SJSA1 (cell line): ENCODE data around the gene SNRNP40. TPM values are rescaled to one million over a fixed set of nuclear protein-coding genes. Genes with fewer than 3 reads are reported as not detected.

Experiments used
- DNase-seq, 2 experiments: peaks; one replicate each; pipeline ENCODE4 v3.0.0-alpha.2; 2015 to 2020; ENCODE audit warnings: low spot score in 2 of 2, low read depth in 1 of 2
- H3K27ac ChIP-seq: fragments of 250-450 bp; sonication (Bioruptor Pico); 2 replicates; pipeline ENCODE4 v1.5.1; 2020; ENCODE audit warnings: mild to moderate bottlenecking, moderate library complexity
- H3K27me3 ChIP-seq: fragments of 250-450 bp; sonication (Bioruptor Pico); replicated peaks from 2 replicates; pipeline ENCODE4 v1.5.1; 2020; ENCODE audit warnings: mild to moderate bottlenecking, moderate library complexity
- H3K36me3 ChIP-seq: fragments of 250-450 bp; sonication (Bioruptor Pico); 2 replicates; pipeline ENCODE4 v1.5.1; 2020; ENCODE audit warnings: mild to moderate bottlenecking
- H3K4me1 ChIP-seq: fragments of 250-450 bp; sonication (Bioruptor Pico); replicated peaks from 2 replicates; pipeline ENCODE4 v1.6.1; 2021; ENCODE audit warnings: mild to moderate bottlenecking
- H3K4me3 ChIP-seq: fragments of 250-450 bp; sonication (Bioruptor Pico); 2 replicates; pipeline ENCODE4 v1.5.1; 2020; ENCODE audit warnings: mild to moderate bottlenecking
- H3K9me3 ChIP-seq: fragments of 250-450 bp; sonication (Bioruptor Pico); replicated peaks from 2 replicates; pipeline ENCODE4 v1.5.1; 2020; ENCODE audit warnings: mild to moderate bottlenecking
- total RNA-seq: library from RNA; depleted of rRNA; stranded (reverse); fragments of >200 nt; shearing (Covaris generic); gene quantifications from 2 replicates; pipeline ENCODE4 v1.2.3, GENCODE V29; 2014; rRNA removed

The SNRNP40 gene
- 80.0 and 139 TPM in 2 replicates for total RNA-seq

DNA sequence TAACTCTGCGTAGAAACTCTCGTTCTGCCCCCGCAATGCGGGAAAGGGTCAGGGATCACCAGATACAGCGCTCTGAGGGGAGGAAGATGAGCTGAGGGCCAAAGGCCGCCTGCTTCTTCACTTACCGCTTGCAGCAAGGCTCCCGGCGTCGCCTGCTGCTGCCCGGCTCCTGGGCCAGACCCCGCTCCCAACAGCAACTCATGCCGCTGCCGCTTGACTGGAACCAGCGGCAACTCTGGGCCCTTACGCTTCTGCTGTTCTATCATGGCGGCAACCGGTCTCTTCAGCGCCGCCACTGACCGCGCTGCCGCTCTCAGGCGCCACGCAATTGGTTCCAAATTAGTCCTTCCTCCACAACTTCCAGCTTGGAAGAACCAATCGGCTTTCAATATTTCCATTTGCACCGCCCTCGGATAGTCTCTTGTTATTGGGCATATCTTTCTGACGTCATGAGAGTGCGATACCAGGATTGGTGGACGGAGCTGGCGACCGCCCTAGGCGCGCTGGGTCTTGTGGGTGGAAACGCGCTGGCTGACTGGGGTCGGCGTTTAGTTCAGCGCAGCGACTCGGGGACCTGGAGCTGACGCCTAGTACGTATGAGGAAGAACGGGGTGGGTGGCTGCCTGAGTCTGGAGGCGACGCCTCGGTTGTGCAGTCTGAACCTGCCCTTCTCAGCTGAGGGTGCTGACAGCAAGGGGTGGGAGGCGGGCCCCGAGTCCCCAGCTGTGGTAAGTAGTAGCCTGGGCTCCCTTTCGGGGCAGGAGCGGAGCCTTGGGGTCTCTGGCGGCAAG lies at the start of gene SNRNP40, which contains the start of gene ZCCHC17:
Gene SNRNP40 (minus strand): TSS at position 303 of the 791 bp plus-strand sequence. CDS start 37 bp downstream, at position 266.
Gene ZCCHC17 (plus strand): TSS at position 547 of the 791 bp plus-strand sequence. CDS start 13,067 bp downstream, outside the sequence.
- Histone ChIP-seq H3K9me3 (no peaks in the 10 kb centered on the region), H3K36me3 (peaks cover 43% of the 10 kb centered on the region), H3K4me3 (peak within 1 kb of the TSS; percentile 73), H3K27ac (peak within 1 kb of the TSS; percentile 75), H3K4me1 (peaks cover 20% of the 10 kb centered on the region), H3K27me3 (no peaks in the 10 kb centered on the region)
- peak; percentile 95 to 96 for DNase-seq

GRCh38 chr1:31345635-31346034 lies 49.0 kb upstream of the SNRNP40 start:
- Histone ChIP-seq H3K36me3 (peaks cover 53% of the 10 kb centered on the region), H3K4me1 (no peaks in the 10 kb centered on the region), H3K9me3 (no peaks in the 10 kb centered on the region), H3K27ac (no peak overlapping the region), H3K4me3 (no peak overlapping the region), H3K27me3 (no peaks in the 10 kb centered on the region)
- no peak for DNase-seq

DNA sequence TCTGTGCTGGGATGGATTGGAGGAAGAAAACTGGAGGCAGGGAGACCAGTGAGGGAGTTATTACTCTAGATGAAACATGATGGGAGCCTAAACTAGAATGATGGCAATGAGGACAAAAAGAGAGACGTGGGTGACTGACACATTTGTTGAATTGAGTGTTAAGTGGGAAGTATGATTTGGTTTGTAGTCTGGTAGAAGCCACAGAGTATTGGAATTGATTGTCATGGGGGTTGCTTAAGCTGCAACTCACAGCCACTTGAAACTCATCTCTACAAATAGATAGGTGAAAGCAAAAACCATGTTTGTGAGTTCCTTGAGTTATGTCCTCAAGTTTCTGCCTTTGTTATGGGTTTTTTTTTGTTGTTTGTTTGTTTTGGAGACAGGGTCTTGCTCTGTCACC lies 47.9 kb upstream of the SNRNP40 start:
- H3K27me3 ChIP-seq = no peaks in the 10 kb centered on the region
- no peaks in the 10 kb centered on the region for H3K4me1 ChIP-seq
- H3K9me3 ChIP-seq = no peaks in the 10 kb centered on the region
- H3K36me3 ChIP-seq = peaks cover 50% of the 10 kb centered on the region
- H3K4me3 ChIP-seq = no peak overlapping the region
- DNase-seq = no peak
- H3K27ac ChIP-seq = no peak overlapping the region

DNA sequence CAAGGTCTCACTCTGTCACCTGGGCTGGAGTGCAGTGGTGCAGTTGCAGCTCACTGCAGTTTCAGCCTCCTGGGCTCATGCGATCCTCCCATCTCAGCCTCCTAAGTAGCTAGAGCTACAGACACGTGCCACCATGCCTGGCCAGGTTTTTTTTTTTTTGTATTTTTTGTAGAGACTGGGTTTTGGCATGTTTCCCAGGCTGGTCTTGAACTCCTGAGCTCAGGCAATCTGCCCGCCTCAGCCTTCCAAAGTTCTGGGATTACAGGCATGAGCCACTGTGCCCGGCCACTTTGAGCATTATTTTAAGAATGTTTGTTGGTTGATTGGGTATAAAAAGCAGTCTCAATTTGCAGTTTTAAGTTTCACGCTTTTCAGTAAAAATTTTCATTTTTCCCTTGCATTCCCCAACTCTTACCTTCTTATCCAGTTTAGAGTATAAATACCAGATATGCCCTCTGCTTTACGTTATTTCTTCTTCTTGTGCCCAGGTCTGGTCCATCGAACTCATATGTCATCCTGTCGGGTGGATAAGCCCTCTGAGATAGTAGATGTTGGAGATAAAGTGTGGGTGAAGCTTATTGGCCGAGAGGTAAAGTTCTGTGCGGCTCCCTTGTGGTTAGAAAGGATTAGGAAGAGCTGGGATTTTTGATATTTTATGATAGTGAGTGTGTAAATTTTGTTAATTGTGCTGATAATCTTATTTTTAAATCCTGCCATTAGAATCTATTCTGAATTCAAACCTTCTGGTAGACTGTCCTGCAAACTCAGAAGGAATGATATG lies 40.3 kb upstream of the SNRNP40 start:
- H3K9me3 ChIP-seq = no peaks in the 10 kb centered on the region
- DNase-seq = no peak
- peaks cover 37% of the 10 kb centered on the region for H3K36me3 ChIP-seq
- no peaks in the 10 kb centered on the region for H3K27me3 ChIP-seq
- H3K4me3 ChIP-seq = no peak overlapping the region
- no peaks in the 10 kb centered on the region for H3K4me1 ChIP-seq
- H3K27ac ChIP-seq = no peak overlapping the region

DNA sequence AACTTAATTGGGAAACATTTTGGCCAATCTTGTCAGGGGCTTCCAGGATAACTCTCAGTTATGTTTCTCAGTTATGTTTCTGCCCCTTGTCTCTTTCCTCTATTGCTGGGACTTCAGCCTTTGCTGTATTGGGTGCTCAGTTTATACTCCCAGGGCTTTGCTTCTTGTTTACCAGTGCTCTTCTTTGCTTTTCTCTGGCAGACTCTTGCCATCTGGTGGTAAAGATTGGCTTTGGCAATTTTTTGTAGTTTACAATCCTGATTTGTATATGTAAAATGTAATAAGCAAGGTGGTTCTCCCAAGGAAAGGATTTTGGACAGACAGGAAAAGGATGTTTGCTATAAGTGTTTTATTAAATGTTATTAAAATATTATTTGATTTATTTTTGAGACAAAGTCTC lies 38.4 kb upstream of the SNRNP40 start:
- Histone ChIP-seq H3K27ac (no peak overlapping the region), H3K9me3 (no peaks in the 10 kb centered on the region), H3K36me3 (peaks cover 22% of the 10 kb centered on the region), H3K4me1 (no peaks in the 10 kb centered on the region), H3K4me3 (no peak overlapping the region), H3K27me3 (no peaks in the 10 kb centered on the region)
- peak in 1 of 2 experiments; percentile 38 for DNase-seq

- Histone ChIP-seq H3K9me3 (no peaks in the 10 kb centered on the region), H3K4me3 (no peak overlapping the region), H3K27ac (no peak overlapping the region), H3K4me1 (no peaks in the 10 kb centered on the region), H3K27me3 (no peaks in the 10 kb centered on the region), H3K36me3 (peaks cover 15% of the 10 kb centered on the region; the same call in 1 of the 2 replicates)
- DNase-seq = no peak
Measured at GRCh38 chr1:31327381-31327780, 30.8 kb upstream of the SNRNP40 start.

GRCh38 chr1:31326461-31326860 lies 29.9 kb upstream of the SNRNP40 start:
- Histone ChIP-seq H3K9me3 (no peaks in the 10 kb centered on the region), H3K4me1 (no peaks in the 10 kb centered on the region), H3K4me3 (no peak overlapping the region), H3K27ac (no peak overlapping the region), H3K27me3 (no peaks in the 10 kb centered on the region), H3K36me3 (peaks cover 22% of the 10 kb centered on the region; the same call in 1 of the 2 replicates)
- no peak for DNase-seq

GRCh38 chr1:31324992-31325391 lies 28.4 kb upstream of the SNRNP40 start:
- Histone ChIP-seq H3K27ac (no peak overlapping the region), H3K36me3 (peaks cover 35% of the 10 kb centered on the region; the same call in 1 of the 2 replicates), H3K27me3 (no peaks in the 10 kb centered on the region), H3K4me3 (no peak overlapping the region), H3K9me3 (no peaks in the 10 kb centered on the region), H3K4me1 (no peaks in the 10 kb centered on the region)
- DNase-seq = no peak

DNA sequence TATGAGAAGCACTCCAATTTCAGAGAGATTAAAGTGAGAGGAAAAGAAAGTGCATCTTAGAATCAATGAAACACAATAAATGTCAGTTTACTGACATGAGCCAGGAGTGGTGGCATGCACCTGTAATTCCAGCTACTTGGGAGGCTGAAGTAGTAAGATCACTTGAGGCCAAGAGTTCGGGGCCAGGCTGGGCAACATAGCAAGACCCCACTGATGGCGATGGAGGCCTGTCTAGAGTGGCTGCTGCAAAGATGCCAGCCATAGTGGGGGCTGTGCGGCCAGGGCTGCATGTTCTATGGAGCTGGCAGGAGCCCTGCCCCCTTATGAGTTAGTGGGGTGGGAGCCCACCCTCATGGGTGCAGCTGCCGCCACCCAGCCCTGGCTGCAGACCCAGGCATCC lies 27.5 kb upstream of the SNRNP40 start:
- Histone ChIP-seq H3K27me3 (no peaks in the 10 kb centered on the region), H3K4me1 (no peaks in the 10 kb centered on the region), H3K4me3 (no peak overlapping the region), H3K9me3 (no peaks in the 10 kb centered on the region), H3K36me3 (peaks cover 38% of the 10 kb centered on the region; the same call in 1 of the 2 replicates), H3K27ac (no peak overlapping the region)
- no peak for DNase-seq

GRCh38 chr1:31318146-31318545 lies 21.6 kb upstream of the SNRNP40 start:
- peaks cover 72% of the 10 kb centered on the region for H3K36me3 ChIP-seq
- no peaks in the 10 kb centered on the region for H3K9me3 ChIP-seq
- no peak overlapping the region for H3K4me3 ChIP-seq
- H3K27me3 ChIP-seq = no peaks in the 10 kb centered on the region
- H3K4me1 ChIP-seq = no peaks in the 10 kb centered on the region
- DNase-seq = no peak
- H3K27ac ChIP-seq = no peak overlapping the region

DNA sequence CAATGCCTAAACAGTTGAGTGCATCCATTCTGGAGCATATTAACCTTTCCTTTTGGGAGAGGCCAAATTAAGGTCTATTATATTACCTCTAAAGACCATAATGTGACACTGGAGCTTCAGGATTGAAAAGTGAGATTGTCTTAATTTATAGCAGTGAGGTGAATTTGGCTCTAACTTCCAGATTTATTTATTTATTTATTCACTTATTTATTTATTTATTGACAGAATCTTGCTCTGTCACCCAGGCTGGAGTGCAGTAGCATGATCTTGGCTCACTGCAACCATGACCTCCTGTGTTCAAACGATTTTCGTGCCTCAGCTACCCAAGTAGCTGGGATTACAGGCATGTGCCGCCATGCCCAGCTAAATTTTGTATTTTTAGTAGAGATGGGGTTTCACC lies 19.3 kb upstream of the SNRNP40 start:
- H3K4me1 ChIP-seq = no peaks in the 10 kb centered on the region
- H3K27ac ChIP-seq = no peak overlapping the region
- no peak for DNase-seq
- H3K36me3 ChIP-seq = peaks cover 79% of the 10 kb centered on the region
- no peak overlapping the region for H3K4me3 ChIP-seq
- no peaks in the 10 kb centered on the region for H3K27me3 ChIP-seq
- H3K9me3 ChIP-seq = no peaks in the 10 kb centered on the region

GRCh38 chr1:31310198-31310597 lies 13.6 kb upstream of the SNRNP40 start:
- Histone ChIP-seq H3K9me3 (no peaks in the 10 kb centered on the region), H3K4me3 (no peak overlapping the region), H3K27me3 (no peaks in the 10 kb centered on the region), H3K4me1 (peaks cover 10% of the 10 kb centered on the region), H3K27ac (no peak overlapping the region), H3K36me3 (peaks cover 50% of the 10 kb centered on the region)
- DNase-seq = no peak

DNA sequence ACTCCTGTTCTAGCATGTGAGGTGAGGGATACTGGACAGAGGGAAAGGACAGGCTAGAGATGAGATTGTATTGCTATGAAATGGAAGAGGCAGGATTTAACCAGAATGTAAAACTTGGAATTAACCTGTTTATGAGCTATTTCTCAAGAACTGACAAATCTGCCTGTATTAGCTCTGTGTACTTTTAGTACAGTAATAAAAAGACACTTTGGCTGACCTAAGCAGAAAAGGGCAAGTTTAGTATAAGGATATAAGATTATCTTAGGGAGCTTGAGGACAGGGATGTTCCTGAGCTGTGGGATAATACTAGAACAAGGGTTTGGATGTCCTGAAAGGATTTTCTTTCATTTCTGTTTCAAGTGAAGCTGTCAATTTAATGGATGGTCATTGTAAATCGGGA lies 11.4 kb upstream of the SNRNP40 start:
- no peaks in the 10 kb centered on the region for H3K9me3 ChIP-seq
- H3K4me1 ChIP-seq = peaks cover 10% of the 10 kb centered on the region
- H3K27ac ChIP-seq = no peak overlapping the region
- peaks cover 34% of the 10 kb centered on the region for H3K36me3 ChIP-seq
- H3K4me3 ChIP-seq = no peak overlapping the region
- DNase-seq = no peak
- H3K27me3 ChIP-seq = no peaks in the 10 kb centered on the region

DNA sequence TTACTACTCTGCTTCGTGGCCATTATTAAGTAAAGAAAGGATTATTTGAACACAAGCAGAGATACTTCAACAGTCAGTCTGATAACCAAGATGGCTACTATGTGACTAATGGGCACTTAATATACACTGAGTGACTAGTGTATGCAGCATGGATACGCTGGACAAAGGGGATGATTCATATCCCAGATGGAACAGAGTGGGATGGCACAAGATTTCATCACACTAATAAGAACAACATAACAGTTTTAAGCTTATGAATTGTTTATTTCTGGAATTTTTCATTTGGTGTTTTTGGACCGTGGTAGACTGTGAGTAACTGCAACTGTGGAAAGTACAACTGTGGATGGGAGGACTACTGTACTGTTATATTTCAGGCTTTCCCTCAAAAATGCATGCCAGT lies 9.7 kb upstream of the SNRNP40 start:
- Histone ChIP-seq H3K4me3 (no peak overlapping the region), H3K9me3 (no peaks in the 10 kb centered on the region), H3K4me1 (peaks cover 10% of the 10 kb centered on the region), H3K27me3 (no peaks in the 10 kb centered on the region), H3K36me3 (peaks cover 23% of the 10 kb centered on the region), H3K27ac (peak overlapping the region; percentile 53)
- DNase-seq = peak; percentile 67 to 74
